Glutamatergic neuron (in vitro differentiated cells): ENCODE measurements around the gene CDYL2. TPM values are rescaled to one million over a fixed set of nuclear protein-coding genes. Genes with fewer than 3 reads are reported as not detected.

Source experiments
- DNase-seq: peaks from one replicate; pipeline ENCODE4 v3.0.0; 2022
- H3K27ac Mint-ChIP-seq: one replicate; pipeline ENCODE4 v1.8.0; 2020; ENCODE audit warnings: mild to moderate bottlenecking, mixed read lengths, inconsistent platforms; ENCODE audit not compliant: unreplicated experiment
- H3K27me3 Mint-ChIP-seq: one replicate; pipeline ENCODE4 v1.8.0; 2020; ENCODE audit warnings: mild to moderate bottlenecking, moderate library complexity, mixed read lengths, inconsistent platforms; ENCODE audit not compliant: unreplicated experiment
- H3K36me3 Mint-ChIP-seq: one replicate; pipeline ENCODE4 v1.8.0; 2020; ENCODE audit warnings: mild to moderate bottlenecking, mixed read lengths, inconsistent platforms; ENCODE audit not compliant: unreplicated experiment
- H3K4me1 Mint-ChIP-seq: one replicate; pipeline ENCODE4 v1.8.0; 2020; ENCODE audit warnings: mild to moderate bottlenecking, low read depth, mixed read lengths, inconsistent platforms; ENCODE audit not compliant: unreplicated experiment
- H3K4me3 Mint-ChIP-seq: one replicate; pipeline ENCODE4 v1.8.0; 2020; ENCODE audit warnings: mild to moderate bottlenecking, mixed read lengths, inconsistent platforms; ENCODE audit not compliant: unreplicated experiment
- H3K9me3 Mint-ChIP-seq: one replicate; pipeline ENCODE4 v1.8.0; 2020; ENCODE audit warnings: mild to moderate bottlenecking, moderate library complexity, mixed read lengths, inconsistent platforms; ENCODE audit not compliant: unreplicated experiment
- CTCF ChIP-seq: fragments of 200-600 bp; sonication (generic); IDR thresholded peaks from one replicate; pipeline ENCODE4 v1.5.0; 2021; ENCODE audit not compliant: partially characterized antibody, unreplicated experiment
- total RNA-seq: library from RNA; stranded (reverse); fragmentation: NEBNext Ultra II Directional; extraction: Animal tissue kit (Norgen Biotek cat#: 25700); gene quantifications from one replicate; pipeline ENCODE4 v1.2.1, GENCODE V29; 2021; ENCODE audit not compliant: unreplicated experiment

CDYL2 gene
- total RNA-seq, 1 donor from 2014 or later, result 30.5 TPM

- H3K9me3 Mint-ChIP-seq, result peaks cover 3% of the 10 kb centered on the region
- DNase-seq, result no peak
- H3K27ac Mint-ChIP-seq, result no peak overlapping the region
- H3K4me3 Mint-ChIP-seq, result no peak overlapping the region
- no peaks in the 10 kb centered on the region for H3K4me1 Mint-ChIP-seq
- no peak for TF ChIP-seq CTCF
- H3K36me3 Mint-ChIP-seq, result peaks cover 11% of the 10 kb centered on the region
- no peaks in the 10 kb centered on the region for H3K27me3 Mint-ChIP-seq
Measured at GRCh38 chr16:80725566-80726162, 78.7 kb downstream of the CDYL2 start.

- Mint-ChIP-seq H3K36me3 (peaks cover 11% of the 10 kb centered on the region), H3K4me3 (no peak overlapping the region), H3K27me3 (no peaks in the 10 kb centered on the region), H3K27ac (no peak overlapping the region), H3K4me1 (no peaks in the 10 kb centered on the region), H3K9me3 (peaks cover 3% of the 10 kb centered on the region)
- no peak for DNase-seq
- TF ChIP-seq CTCF, result no peak
Measured at GRCh38 chr16:80723981-80724380, 80.4 kb downstream of the CDYL2 start.

GRCh38 chr16:80723091-80723490 is 81.3 kb downstream of the CDYL2 start:
- DNase-seq, result no peak
- Mint-ChIP-seq H3K27me3 (no peaks in the 10 kb centered on the region), H3K4me3 (no peak overlapping the region), H3K9me3 (peaks cover 3% of the 10 kb centered on the region), H3K36me3 (peaks cover 11% of the 10 kb centered on the region), H3K27ac (no peak overlapping the region), H3K4me1 (no peaks in the 10 kb centered on the region)
- TF ChIP-seq CTCF, result no peak

GRCh38 chr16:80720804-80721371 is 83.5 kb downstream of the CDYL2 start:
- Mint-ChIP-seq H3K27me3 (no peaks in the 10 kb centered on the region), H3K27ac (no peak overlapping the region), H3K4me3 (no peak overlapping the region), H3K36me3 (peaks cover 6% of the 10 kb centered on the region), H3K9me3 (no peaks in the 10 kb centered on the region), H3K4me1 (no peaks in the 10 kb centered on the region)
- TF ChIP-seq CTCF, result no peak
- no peak for DNase-seq

GRCh38 chr16:80719573-80719972 is 84.8 kb downstream of the CDYL2 start:
- no peaks in the 10 kb centered on the region for H3K27me3 Mint-ChIP-seq
- no peaks in the 10 kb centered on the region for H3K4me1 Mint-ChIP-seq
- H3K27ac Mint-ChIP-seq, result no peak overlapping the region
- no peak overlapping the region for H3K4me3 Mint-ChIP-seq
- H3K36me3 Mint-ChIP-seq, result peaks cover 6% of the 10 kb centered on the region
- TF ChIP-seq CTCF, result no peak
- DNase-seq, result no peak
- no peaks in the 10 kb centered on the region for H3K9me3 Mint-ChIP-seq
